HCT116 (cell line): ENCODE measurements around the gene WASF1. TPM values are rescaled to one million over a fixed set of nuclear protein-coding genes. Genes with fewer than 3 reads are reported as not detected.

Experiments used
- ATAC-seq: fragments of 200-7000 bp; cut with Tn5 transposase; 2 replicates; pipeline ENCODE4 v1.9.1; 2020; ENCODE audit warnings: mild to moderate bottlenecking, moderate library complexity
- BruUV-seq: library from RNA; stranded (reverse); fragments of 400-500 nt; replicated peaks from 2 replicates; lab custom pipeline; 2021; lab: Mats Ljungman, UMichigan
- CTCF ChIA-PET: fragments of 300-600 bp; sonication (Branson Sonifier 250); formaldehyde crosslinking; loops from one replicate; lab custom pipeline; 2021; ENCODE audit warnings: antibody characterized with exemption; lab: Charles Lee
- POLR2A ChIA-PET: fragments of 300-600, 350-600 bp; sonication (Branson Sonifier 250); formaldehyde crosslinking; loops from one replicate; lab custom pipeline; 2021; ENCODE audit warnings: antibody characterized with exemption; lab: Charles Lee
- RAD21 ChIA-PET, 2 experiments: fragments of 300-600 bp; sonication (Branson Sonifier 250); formaldehyde crosslinking; loops; one replicate each; lab custom pipeline; 2023; ENCODE audit warnings: low total read pairs in 2 of 2; ENCODE audit not compliant: uncharacterized antibody in 2 of 2, unreplicated experiment in 2 of 2, low non-redundant PET in 1 of 2; lab: Charles Lee
- DNase-seq: peaks from one replicate; pipeline ENCODE4 v3.0.0-alpha.2; 2010; ENCODE audit warnings: low read depth, low spot score
- H2AFZ ChIP-seq: fragments of 200-600 bp; shearing (Covaris generic), sonication (generic); 2 replicates; pipeline ENCODE4 v1.6.1; 2017; ENCODE audit warnings: low read depth, mixed run types, mixed read lengths, antibody characterized with exemption, low read length; ENCODE audit not compliant: poor library complexity, severe bottlenecking
- H3K27ac ChIP-seq: 2 replicates; pipeline ENCODE4 v1.5.1; 2012; ENCODE audit warnings: low read depth, low read length
- H3K27me3 ChIP-seq: fragments of 200-600 bp; sonication (generic); 2 replicates; pipeline ENCODE4 v1.6.1; 2016; ENCODE audit warnings: mixed run types, low read length, mixed read lengths; ENCODE audit not compliant: insufficient read depth
- H3K36me3 ChIP-seq, 2 experiments: fragments of 200-500 bp in 1 of 2; fragments of 200-600 bp in 1 of 2; sonication (Bioruptor generic) in 1 of 2; sonication (generic) in 1 of 2; 2 replicates each; pipeline versions ENCODE4 v1.5.1 to v1.6.1; 2014 to 2016; ENCODE audit warnings: low read length in 2 of 2, inconsistent platforms in 1 of 2, mixed read lengths in 1 of 2, mixed run types in 1 of 2; ENCODE audit not compliant: insufficient read depth in 2 of 2, control insufficient read depth in 1 of 2
- H3K4me1 ChIP-seq, 2 experiments: fragments of 200-600 bp in 1 of 2; sonication (generic) in 1 of 2; 2 replicates each; pipeline versions ENCODE4 v1.5.1 to v1.6.1; 2012 to 2017; ENCODE audit warnings: low read length in 2 of 2, inconsistent platforms in 1 of 2, mild to moderate bottlenecking in 1 of 2, mixed read lengths in 1 of 2, mixed run types in 1 of 2, moderate library complexity in 1 of 2; ENCODE audit not compliant: insufficient read depth in 2 of 2, control insufficient read depth in 1 of 2
- H3K4me2 ChIP-seq: fragments of 200-600 bp; sonication (generic); 2 replicates; pipeline ENCODE4 v1.6.1; 2017; ENCODE audit warnings: mixed run types, low read length, mixed read lengths
- H3K4me3 ChIP-seq, 2 experiments: fragments of 200-600 bp in 1 of 2; sonication (generic) in 1 of 2; replicated peaks in 1 of 2; 2 replicates each; pipeline ENCODE4 v1.5.1; 2011 to 2016; ENCODE audit warnings: low read length in 2 of 2, control low read depth in 1 of 2, low read depth in 1 of 2, mild to moderate bottlenecking in 1 of 2, mixed read lengths in 1 of 2, mixed run types in 1 of 2
- H3K79me2 ChIP-seq: fragments of 200-600 bp; sonication (generic); 2 replicates; pipeline ENCODE4 v1.6.1; 2017; ENCODE audit warnings: mild to moderate bottlenecking, mixed run types, low read length, moderate library complexity, mixed read lengths; ENCODE audit not compliant: insufficient read depth
- H3K9ac ChIP-seq: fragments of 200-600 bp; sonication (generic); 2 replicates; pipeline ENCODE4 v1.6.1; 2016; ENCODE audit warnings: low read length, mixed read lengths
- H3K9me2 ChIP-seq: fragments of 200-600 bp; sonication (generic), shearing (Covaris generic); 2 replicates; pipeline ENCODE4 v1.6.1; 2017; ENCODE audit warnings: mixed run types, mild to moderate bottlenecking, moderate library complexity; ENCODE audit not compliant: insufficient read depth
- H3K9me3 ChIP-seq, 2 experiments: fragments of 200-500 bp in 1 of 2; fragments of 200-600 bp in 1 of 2; sonication (Bioruptor generic) in 1 of 2; sonication (generic) in 1 of 2; 2 replicates each; pipeline ENCODE4 v1.6.1; 2014 to 2017; ENCODE audit warnings: low read length in 2 of 2, mixed read lengths in 2 of 2, inconsistent platforms in 1 of 2, low read depth in 1 of 2, mild to moderate bottlenecking in 1 of 2, mixed run types in 1 of 2, moderate library complexity in 1 of 2; ENCODE audit not compliant: control insufficient read depth in 1 of 2, insufficient read depth in 1 of 2
- H4K20me1 ChIP-seq: fragments of 200-600 bp; sonication (generic), shearing (Covaris generic); 2 replicates; pipeline ENCODE4 v1.6.1; 2017; ENCODE audit warnings: mixed run types, mild to moderate bottlenecking, moderate library complexity; ENCODE audit not compliant: insufficient read depth
- CBX3 ChIP-seq: IDR thresholded peaks from 2 replicates; pipeline ENCODE4 v1.6.1; 2012; ENCODE audit warnings: low read depth
- CEBPB ChIP-seq: IDR thresholded peaks from 2 replicates; pipeline ENCODE4 v1.6.1; 2012; ENCODE audit warnings: low read depth
- CTCF ChIP-seq, 3 experiments: fragments of 200-600 bp in 1 of 3; sonication (generic) in 1 of 3; IDR thresholded peaks in 2 of 3; conservative IDR thresholded peaks in 1 of 3; 2 replicates each; pipeline ENCODE4 v1.5.1; 2012 to 2017; ENCODE audit warnings: low read depth in 2 of 3, low read length in 2 of 3, antibody characterized with exemption in 1 of 3, borderline replicate concordance in 1 of 3, control low read depth in 1 of 3, mild to moderate bottlenecking in 1 of 3, mixed read lengths in 1 of 3, mixed run types in 1 of 3, moderate library complexity in 1 of 3; ENCODE audit not compliant: insufficient read depth in 1 of 3
- EGR1 ChIP-seq: IDR thresholded peaks from 2 replicates; pipeline ENCODE4 v1.6.1; 2012; ENCODE audit warnings: low read depth
- ELF1 ChIP-seq: IDR thresholded peaks from 2 replicates; pipeline ENCODE4 v1.6.1; 2012; ENCODE audit warnings: low read depth, borderline replicate concordance
- EZH2 ChIP-seq: fragments of 200-600 bp; sonication (generic); IDR thresholded peaks from 2 replicates; pipeline ENCODE4 v1.6.1; 2017; ENCODE audit warnings: antibody characterized with exemption, mixed run types
- JUND ChIP-seq: IDR thresholded peaks from 2 replicates; pipeline ENCODE4 v1.6.1; 2012
- MAX ChIP-seq: IDR thresholded peaks from 2 replicates; pipeline ENCODE4 v1.6.1; 2012
- POLR2AphosphoS5 ChIP-seq: IDR thresholded peaks from 2 replicates; pipeline ENCODE4 v1.6.1; 2011; ENCODE audit warnings: mild to moderate bottlenecking, low read depth, low read length, moderate library complexity
- RAD21 ChIP-seq: IDR thresholded peaks from 2 replicates; pipeline ENCODE4 v1.6.1; 2012; ENCODE audit warnings: low read depth, mild to moderate bottlenecking
- SIN3A ChIP-seq: IDR thresholded peaks from 2 replicates; pipeline ENCODE4 v1.6.1; 2012; ENCODE audit warnings: low read depth
- SP1 ChIP-seq: IDR thresholded peaks from 2 replicates; pipeline ENCODE4 v1.6.1; 2012; ENCODE audit warnings: low read depth
- TCF7L2 ChIP-seq: IDR thresholded peaks from 2 replicates; pipeline ENCODE4 v1.7.0; 2011; ENCODE audit warnings: borderline replicate concordance, inconsistent platforms; ENCODE audit not compliant: insufficient read depth, insufficient read length; ENCODE audit errors: extremely low read depth
- YY1 ChIP-seq: IDR thresholded peaks from 2 replicates; pipeline ENCODE4 v1.6.1; 2011; ENCODE audit warnings: low read length, low read depth, moderate library complexity, mild to moderate bottlenecking; ENCODE audit not compliant: insufficient replicate concordance; ENCODE audit errors: extremely low read depth
- ZFX ChIP-seq: fragments of 450-650 bp; IDR thresholded peaks from 2 replicates; pipeline ENCODE4 v1.6.1; 2017
- intact Hi-C: fragments of 100-400 bp; cut with micrococcal nuclease; formaldehyde crosslinking; loops from 2 replicates; pipeline ENCODE4 v1.10.0; 2022
- total RNA-seq: library from RNA; stranded (reverse); gene quantifications from one replicate; pipeline ENCODE4 v1.2.1, GENCODE V29; 2021; ENCODE audit not compliant: unreplicated experiment
- TF ChIP-seq, protein P1 (sequence below): IDR thresholded peaks from 2 replicates; pipeline ENCODE4 v1.6.1; 2012; ENCODE audit warnings: low read depth
- TF ChIP-seq, protein P2 (sequence below): IDR thresholded peaks from 2 replicates; pipeline ENCODE4 v1.6.1; 2011; ENCODE audit warnings: mild to moderate bottlenecking, low read length, moderate library complexity; ENCODE audit not compliant: insufficient replicate concordance; ENCODE audit errors: extremely low read depth
- TF ChIP-seq, protein P3 (sequence below): IDR thresholded peaks from 2 replicates; pipeline ENCODE4 v1.6.1; 2012

Gene WASF1
- total RNA-seq, 1 experiment from 2014 or later: 25.9 TPM

DNA sequence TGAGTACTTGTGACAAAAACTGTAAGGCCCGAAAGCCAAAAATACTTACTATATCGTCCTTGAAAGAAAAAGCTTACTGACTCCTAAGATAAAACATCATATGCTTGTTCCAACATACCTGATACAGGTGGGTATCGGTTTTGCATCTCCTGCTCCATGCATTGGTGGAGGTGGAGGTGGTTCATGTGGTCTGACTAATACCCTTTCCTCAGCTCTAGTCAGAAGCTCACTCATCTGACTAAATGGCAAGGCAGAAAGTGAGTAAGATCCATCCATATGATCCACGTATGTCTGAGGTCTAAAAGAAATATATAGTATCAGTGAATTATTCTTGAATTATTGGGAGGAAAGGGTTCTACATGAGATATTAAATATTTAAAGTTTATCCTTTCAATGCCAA lies 76.2 kb downstream of the WASF1 start:
- intact Hi-C loops: no loop called here
- no TSS peak for BruUV-seq
- H3K27me3 ChIP-seq: no peaks in the 10 kb centered on the region
- no peaks in the 10 kb centered on the region for H3K9me2 ChIP-seq
- H3K36me3 ChIP-seq: peaks cover 0 to 13% of the 10 kb centered on the region in 2 experiments; a peak in 2 of 4 replicates
- POLR2A ChIA-PET: no interaction called here
- no peak for DNase-seq
- TF ChIP-seq, protein P1, sequence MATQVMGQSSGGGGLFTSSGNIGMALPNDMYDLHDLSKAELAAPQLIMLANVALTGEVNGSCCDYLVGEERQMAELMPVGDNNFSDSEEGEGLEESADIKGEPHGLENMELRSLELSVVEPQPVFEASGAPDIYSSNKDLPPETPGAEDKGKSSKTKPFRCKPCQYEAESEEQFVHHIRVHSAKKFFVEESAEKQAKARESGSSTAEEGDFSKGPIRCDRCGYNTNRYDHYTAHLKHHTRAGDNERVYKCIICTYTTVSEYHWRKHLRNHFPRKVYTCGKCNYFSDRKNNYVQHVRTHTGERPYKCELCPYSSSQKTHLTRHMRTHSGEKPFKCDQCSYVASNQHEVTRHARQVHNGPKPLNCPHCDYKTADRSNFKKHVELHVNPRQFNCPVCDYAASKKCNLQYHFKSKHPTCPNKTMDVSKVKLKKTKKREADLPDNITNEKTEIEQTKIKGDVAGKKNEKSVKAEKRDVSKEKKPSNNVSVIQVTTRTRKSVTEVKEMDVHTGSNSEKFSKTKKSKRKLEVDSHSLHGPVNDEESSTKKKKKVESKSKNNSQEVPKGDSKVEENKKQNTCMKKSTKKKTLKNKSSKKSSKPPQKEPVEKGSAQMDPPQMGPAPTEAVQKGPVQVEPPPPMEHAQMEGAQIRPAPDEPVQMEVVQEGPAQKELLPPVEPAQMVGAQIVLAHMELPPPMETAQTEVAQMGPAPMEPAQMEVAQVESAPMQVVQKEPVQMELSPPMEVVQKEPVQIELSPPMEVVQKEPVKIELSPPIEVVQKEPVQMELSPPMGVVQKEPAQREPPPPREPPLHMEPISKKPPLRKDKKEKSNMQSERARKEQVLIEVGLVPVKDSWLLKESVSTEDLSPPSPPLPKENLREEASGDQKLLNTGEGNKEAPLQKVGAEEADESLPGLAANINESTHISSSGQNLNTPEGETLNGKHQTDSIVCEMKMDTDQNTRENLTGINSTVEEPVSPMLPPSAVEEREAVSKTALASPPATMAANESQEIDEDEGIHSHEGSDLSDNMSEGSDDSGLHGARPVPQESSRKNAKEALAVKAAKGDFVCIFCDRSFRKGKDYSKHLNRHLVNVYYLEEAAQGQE: no peak
- TF ChIP-seq CEBPB: no peak
- no peak for TF ChIP-seq ELF1
- no peak for TF ChIP-seq TCF7L2
- no peak for TF ChIP-seq EGR1
- TF ChIP-seq SP1: no peak
- no peak for TF ChIP-seq EZH2
- no peak for TF ChIP-seq MAX
- no peak for TF ChIP-seq SIN3A
- TF ChIP-seq ZFX: no peak
- TF ChIP-seq CBX3: no peak
- TF ChIP-seq CTCF (IDR thresholded peaks at IDR 0.05 in 2 of 3, conservative IDR thresholded peaks at IDR 0.05 in 1 of 3; ENCODE audit: borderline replicate concordance in 1 of 3, insufficient read depth in 1 of 3, low read depth in 2 of 3, low read length in 2 of 3): no peak
- TF ChIP-seq RAD21: no peak
- TF ChIP-seq, protein P2, sequence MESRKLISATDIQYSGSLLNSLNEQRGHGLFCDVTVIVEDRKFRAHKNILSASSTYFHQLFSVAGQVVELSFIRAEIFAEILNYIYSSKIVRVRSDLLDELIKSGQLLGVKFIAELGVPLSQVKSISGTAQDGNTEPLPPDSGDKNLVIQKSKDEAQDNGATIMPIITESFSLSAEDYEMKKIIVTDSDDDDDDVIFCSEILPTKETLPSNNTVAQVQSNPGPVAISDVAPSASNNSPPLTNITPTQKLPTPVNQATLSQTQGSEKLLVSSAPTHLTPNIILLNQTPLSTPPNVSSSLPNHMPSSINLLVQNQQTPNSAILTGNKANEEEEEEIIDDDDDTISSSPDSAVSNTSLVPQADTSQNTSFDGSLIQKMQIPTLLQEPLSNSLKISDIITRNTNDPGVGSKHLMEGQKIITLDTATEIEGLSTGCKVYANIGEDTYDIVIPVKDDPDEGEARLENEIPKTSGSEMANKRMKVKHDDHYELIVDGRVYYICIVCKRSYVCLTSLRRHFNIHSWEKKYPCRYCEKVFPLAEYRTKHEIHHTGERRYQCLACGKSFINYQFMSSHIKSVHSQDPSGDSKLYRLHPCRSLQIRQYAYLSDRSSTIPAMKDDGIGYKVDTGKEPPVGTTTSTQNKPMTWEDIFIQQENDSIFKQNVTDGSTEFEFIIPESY: no peak
- TF ChIP-seq JUND: no peak
- no peak for TF ChIP-seq YY1
- TF ChIP-seq, protein P3, sequence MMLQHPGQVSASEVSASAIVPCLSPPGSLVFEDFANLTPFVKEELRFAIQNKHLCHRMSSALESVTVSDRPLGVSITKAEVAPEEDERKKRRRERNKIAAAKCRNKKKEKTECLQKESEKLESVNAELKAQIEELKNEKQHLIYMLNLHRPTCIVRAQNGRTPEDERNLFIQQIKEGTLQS: no peak
- no peak for TF ChIP-seq POLR2AphosphoS5
- no peak overlapping the region for H3K4me2 ChIP-seq
- H3K9me3 ChIP-seq: no peaks in the 10 kb centered on the region
- CTCF ChIA-PET: no interaction called here
- no peaks in the 10 kb centered on the region for H3K4me1 ChIP-seq
- no peaks in the 10 kb centered on the region for H3K79me2 ChIP-seq
- no peak overlapping the region for H3K4me3 ChIP-seq
- H3K27ac ChIP-seq: no peak overlapping the region
- H3K9ac ChIP-seq: no peak overlapping the region
- RAD21 ChIA-PET: no interaction called here
- no peak overlapping the region for H2AFZ ChIP-seq
- H4K20me1 ChIP-seq: no peaks in the 10 kb centered on the region
- ATAC-seq: no peak
